K562 (cell line): ENCODE results near the gene SEC23B. TPM values are rescaled to one million over a fixed set of nuclear protein-coding genes. Genes with fewer than 3 reads are reported as not detected.

Experiments
- ATAC-seq: fragments of 200-7000 bp; cut with Tn5 transposase; 3 replicates; pipeline ENCODE4 v1.9.1; 2020; ENCODE audit warnings: moderate library complexity
- BruUV-seq: library from RNA; stranded (reverse); fragments of 400-500 nt; replicated peaks from 2 replicates; lab custom pipeline; 2021; lab: Mats Ljungman, UMichigan
- CTCF ChIA-PET: fragments of 300-600 bp; formaldehyde crosslinking; extraction: SDS; loops from one replicate; lab custom pipeline; 2021; ENCODE audit warnings: low intra/inter-chr PET ratio; lab: Yijun Ruan, JAX
- POLR2A ChIA-PET: fragments of 300-600, 350-650 bp; sonication (Branson Sonifier 250); formaldehyde crosslinking; extraction: SDS; loops from one replicate; lab custom pipeline; 2021; ENCODE audit warnings: antibody characterized with exemption, inconsistent platforms; lab: Yijun Ruan, JAX
- DNase-seq, 4 experiments: peaks; one replicate each; pipeline versions ENCODE4 v3.0.0 to v3.0.0-alpha.2; 2011 to 2018; ENCODE audit warnings: low spot score in 3 of 4, mixed read lengths in 3 of 4; ENCODE audit errors: extremely low read depth in 1 of 4
- FAIRE-seq: peaks from 2 replicates; lab custom pipeline; 2011; peaks lifted over from hg19 to GRCh38; lab: Jason Lieb, UNC
- H2AFZ ChIP-seq: 2 replicates; pipeline ENCODE4 v1.6.0; 2011; ENCODE audit warnings: low read depth, low read length, control low read depth, inconsistent platforms
- H3K27ac ChIP-seq: fragments of 200-600 bp; 3 replicates; pipeline ENCODE4 v1.8.0; 2011; ENCODE audit warnings: low read depth, mild to moderate bottlenecking, control low read depth, inconsistent platforms, low read length, moderate library complexity, mixed read lengths; ENCODE audit errors: extremely low read depth
- H3K27me3 ChIP-seq, 2 experiments: fragments of 300-600 bp in 1 of 2; 2 replicates in 1 of 2; 3 replicates in 1 of 2; pipeline versions ENCODE4 v1.6.0 to v1.8.0; 2011; ENCODE audit warnings: inconsistent platforms in 2 of 2, low read length in 2 of 2, mild to moderate bottlenecking in 1 of 2, mixed read lengths in 1 of 2, moderate library complexity in 1 of 2; ENCODE audit not compliant: control insufficient read depth in 2 of 2, insufficient read depth in 2 of 2
- H3K36me3 ChIP-seq: fragments of 300-600 bp; 3 replicates; pipeline ENCODE4 v1.8.0; 2011; ENCODE audit warnings: mild to moderate bottlenecking, low read length, inconsistent platforms; ENCODE audit not compliant: control insufficient read depth, insufficient read depth
- H3K4me1 ChIP-seq, 2 experiments: fragments of 200-600 bp in 1 of 2; replicated peaks in 1 of 2; 2 replicates in 1 of 2; 3 replicates in 1 of 2; pipeline versions ENCODE4 v1.5.1 to v1.8.0; 2011; ENCODE audit warnings: inconsistent platforms in 2 of 2, low read length in 2 of 2, mild to moderate bottlenecking in 1 of 2, mixed read lengths in 1 of 2, moderate library complexity in 1 of 2; ENCODE audit not compliant: control insufficient read depth in 2 of 2, insufficient read depth in 2 of 2
- H3K4me2 ChIP-seq: 2 replicates; pipeline ENCODE4 v1.6.1; 2011; ENCODE audit warnings: low read length, control low read depth, inconsistent platforms, mixed read lengths; ENCODE audit not compliant: insufficient read depth
- H3K4me3 ChIP-seq: fragments of 200-600 bp; sonication (generic), shearing (Covaris generic); 2 replicates; pipeline ENCODE4 v1.5.1; 2016; ENCODE audit warnings: control low read depth, inconsistent platforms
- H3K79me2 ChIP-seq: fragments of 200-600 bp; 3 replicates; pipeline ENCODE4 v1.8.0; 2011; ENCODE audit warnings: low read length, inconsistent platforms; ENCODE audit not compliant: control insufficient read depth, insufficient read depth
- H3K9ac ChIP-seq, 2 experiments: 2 replicates each; pipeline versions ENCODE4 v1.6.0 to v1.6.1; 2011; ENCODE audit warnings: low read depth in 2 of 2, low read length in 2 of 2, control low read depth in 1 of 2, inconsistent platforms in 1 of 2, mild to moderate bottlenecking in 1 of 2, mixed read lengths in 1 of 2; ENCODE audit not compliant: insufficient read depth in 1 of 2
- H3K9me1 ChIP-seq: one replicate; pipeline ENCODE4 v1.6.0; 2011; ENCODE audit warnings: inconsistent platforms, mild to moderate bottlenecking, low read length, moderate library complexity; ENCODE audit not compliant: control insufficient read depth, insufficient read depth
- H3K9me3 ChIP-seq: replicated peaks from 2 replicates; pipeline ENCODE4 v1.5.1; 2011; ENCODE audit warnings: low read depth, low read length, inconsistent platforms; ENCODE audit not compliant: control insufficient read depth, insufficient read depth
- H4K20me1 ChIP-seq: replicated peaks from 2 replicates; pipeline ENCODE4 v1.6.1; 2011; ENCODE audit warnings: low read length, inconsistent platforms, mixed read lengths; ENCODE audit not compliant: control insufficient read depth, insufficient read depth
- CREB1 ChIP-seq, 2 experiments: sonication (generic) in 1 of 2; formaldehyde crosslinking in 1 of 2; IDR thresholded peaks; 2 replicates each; pipeline versions ENCODE4 v1.6.1 to v1.8.0; 2012 to 2022; ENCODE audit warnings: inconsistent platforms in 1 of 2, mild to moderate bottlenecking in 1 of 2, missing genetic modification reagents in 1 of 2, moderate library complexity in 1 of 2
- E2F1 ChIP-seq: sonication (generic); formaldehyde crosslinking; IDR thresholded peaks from 2 replicates; pipeline ENCODE4 v1.8.1; 2023; ENCODE audit warnings: mild to moderate bottlenecking, missing genetic modification reagents, moderate library complexity
- HBP1 ChIP-seq: fragments of 450-650 bp; formaldehyde crosslinking; IDR thresholded peaks from 2 replicates; pipeline ENCODE4 v1.4.0; 2022; ENCODE audit warnings: missing genetic modification characterization
- HIVEP1 ChIP-seq: fragments of 250-450 bp; sonication (Bioruptor Pico); IDR thresholded peaks from 2 replicates; pipeline ENCODE4 v1.4.0; 2020; ENCODE audit warnings: mild to moderate bottlenecking
- KDM1A ChIP-seq, 2 experiments: fragments of 450-650 bp; IDR thresholded peaks; 2 replicates each; pipeline ENCODE4 v1.6.1; 2016; ENCODE audit warnings: mild to moderate bottlenecking in 2 of 2
- LARP7 ChIP-seq: fragments of 450-650 bp; IDR thresholded peaks from 2 replicates; pipeline ENCODE4 v1.6.1; 2016
- MAFK ChIP-seq: IDR thresholded peaks from 2 replicates; pipeline ENCODE4 v1.6.1; 2011; ENCODE audit warnings: low read length, improper control_type of control experiment
- NFRKB ChIP-seq: fragments of 450-650 bp; IDR thresholded peaks from 2 replicates; pipeline ENCODE4 v1.6.1; 2016; ENCODE audit warnings: low read depth
- RB1 ChIP-seq: fragments of 450-650 bp; IDR thresholded peaks from 2 replicates; pipeline ENCODE4 v1.6.1; 2017; ENCODE audit warnings: low read depth, mild to moderate bottlenecking
- SRSF9 ChIP-seq: fragments of 200-400 bp; formaldehyde crosslinking; IDR thresholded peaks from 2 replicates; pipeline ENCODE4 v1.6.1; 2017; ENCODE audit warnings: low read depth, low read length, borderline replicate concordance
- ZNF589 ChIP-seq: fragments of 200-800 bp; sonication (Bioruptor generic); IDR thresholded peaks from 2 replicates; pipeline ENCODE4 v1.6.1; 2016; ENCODE audit warnings: low read depth, missing genetic modification characterization, missing compliant biosample characterization
- WGBS: fragments of 100-300 bp; shearing (Covaris generic); methylation state at CpG from one replicate; pipeline ENCODE4 v1.1.6; 2016; ENCODE audit warnings: low coverage, mixed read lengths; ENCODE audit not compliant: insufficient coverage; ENCODE audit errors: missing lambda C conversion rate; 5-methylcytosine and 5-hydroxymethylcytosine counted together
- in situ Hi-C: fragments of 300-500 bp; cut with MboI; formaldehyde crosslinking; loops from 4 replicates; pipeline ENCODE4 v1.15.0; 2018; ENCODE audit warnings: inconsistent platforms, mixed read lengths
- intact Hi-C: fragments of 100-400 bp; cut with micrococcal nuclease; formaldehyde crosslinking; loops from 2 replicates; pipeline ENCODE4 v1.14.2; 2022
- polyA plus RNA-seq, 8 experiments: library from polyadenylated mRNA; depleted of rRNA in 4 of 8; stranded (reverse) in 5 of 8; unstranded in 3 of 8; fragments of >200 nt; fragmentation: Nextera tagmentation in 2 of 8; fragmentation: Illumina TruSeq in 1 of 8; extraction: Ambion mirVana in 2 of 8; extraction: Trizol in 1 of 8; gene quantifications; 2 replicates each; pipeline versions ENCODE4 v1.2.1 to v1.2.3, GENCODE V29; 2011 to 2014; ENCODE audit warnings: inconsistent platforms in 1 of 8, missing spikeins in 1 of 8
- total RNA-seq, 7 experiments: library from RNA; depleted of rRNA in 6 of 7; stranded (reverse); fragments of >200 nt in 6 of 7; fragmentation: Illumina TruSeq in 2 of 7; extraction: Trizol in 2 of 7; gene quantifications; 2 replicates each; pipeline versions ENCODE4 v1.2.1 to v1.2.3, GENCODE V29; 2011 to 2021; ENCODE audit warnings: low replicate concordance in 1 of 7

The SEC23B gene
- total and polyA plus RNA-seq, 9 of the 15 experiments (the other 6 are each of a cell fraction or from before 2014, with no cell fraction given), result 31.7 to 70.2 (median 38.5) TPM

- ChIA-PET POLR2A (no interaction called here), CTCF (no interaction called here)
- in situ Hi-C loops (no loop called here), intact Hi-C loops (no loop called here)
- H3K9ac ChIP-seq, result no peak overlapping the region
- H4K20me1 ChIP-seq, result no peaks in the 10 kb centered on the region
- WGBS, result 57% methylated on average over 4 of the region's 4 CpGs
- no peak for FAIRE-seq
- no peak for ATAC-seq
- DNase-seq, result no peak
- no peak overlapping the region for H3K4me3 ChIP-seq
- no peaks in the 10 kb centered on the region for H3K9me1 ChIP-seq
- no peak overlapping the region for H3K4me2 ChIP-seq
- peaks cover 54% of the 10 kb centered on the region; the same call in 2 of the 3 replicates for H3K36me3 ChIP-seq
- H3K4me1 ChIP-seq, result no peaks in the 10 kb centered on the region; a peak in 1 of 5 replicates
- no peak overlapping the region for H2AFZ ChIP-seq
- no TSS peak for BruUV-seq
- H3K79me2 ChIP-seq, result no peaks in the 10 kb centered on the region
- no peaks in the 10 kb centered on the region for H3K27me3 ChIP-seq
- no peaks in the 10 kb centered on the region for H3K9me3 ChIP-seq
- TF ChIP-seq KDM1A (IDR thresholded peaks at IDR 0.05) (no peak), HBP1 (CRISPR knock-in tag) (no peak), ZNF589 (no peak), RB1 (no peak)
- no peak overlapping the region for H3K27ac ChIP-seq
Measured at GRCh38 chr20:18543216-18543615, 35.5 kb downstream of the SEC23B start.

GRCh38 chr20:18543932-18544331 is 36.2 kb downstream of the SEC23B start:
- intact Hi-C loops, result no loop called here
- H3K27me3 ChIP-seq, result no peaks in the 10 kb centered on the region
- no peaks in the 10 kb centered on the region for H3K79me2 ChIP-seq
- no peak overlapping the region for H3K4me3 ChIP-seq
- 88% methylated on average over 7 of the region's 7 CpGs for WGBS
- ATAC-seq, result no peak
- H3K9ac ChIP-seq, result no peak overlapping the region
- H3K36me3 ChIP-seq, result peaks cover 60% of the 10 kb centered on the region; the same call in 2 of the 3 replicates
- no peaks in the 10 kb centered on the region for H3K9me3 ChIP-seq
- POLR2A ChIA-PET, result no interaction called here
- H3K4me1 ChIP-seq, result no peaks in the 10 kb centered on the region; a peak in 1 of 5 replicates
- CTCF ChIA-PET, result no interaction called here
- TF ChIP-seq HIVEP1 (CRISPR knock-in tag) (no peak), MAFK (no peak), SRSF9 (no peak), CREB1 (IDR thresholded peaks at IDR 0.05) (no peak), CREB1 (CRISPR knock-in tag; IDR thresholded peaks at IDR 0.05) (no peak), E2F1 (CRISPR knock-in tag) (no peak), NFRKB (no peak), LARP7 (no peak)
- H3K27ac ChIP-seq, result no peak overlapping the region
- H3K4me2 ChIP-seq, result no peak overlapping the region
- H3K9me1 ChIP-seq, result no peaks in the 10 kb centered on the region
- H2AFZ ChIP-seq, result no peak overlapping the region
- FAIRE-seq, result no peak
- no peak for DNase-seq
- no peaks in the 10 kb centered on the region for H4K20me1 ChIP-seq
- BruUV-seq, result no TSS peak
- in situ Hi-C loops, result no loop called here
